CD14-positive monocyte (primary cell): Measurements from ENCODE around the gene PLEKHN1. TPM values are rescaled to one million over a fixed set of nuclear protein-coding genes. Genes with fewer than 3 reads are reported as not detected.
A peak's percentile ranks its signal among the peaks of the same experiment; 100 is the strongest.

Source experiments
- DNase-seq, 3 donors: peaks; one replicate each; pipeline ENCODE4 v3.0.0-alpha.2; 2011 to 2022
- H2AFZ ChIP-seq: 2 replicates; pipeline ENCODE4 v1.6.0; 2012; ENCODE audit warnings: mild to moderate bottlenecking, low read depth, low read length, inconsistent platforms; ENCODE audit not compliant: insufficient read depth, poor library complexity, severe bottlenecking
- H3K27ac ChIP-seq, 2 donors: 1 replicate in 1 of 2; 2 replicates in 1 of 2; pipeline ENCODE4 v1.5.1; 2012 to 2013; ENCODE audit warnings: low read length in 2 of 2, control low read depth in 1 of 2, inconsistent platforms in 1 of 2, low read depth in 1 of 2, mild to moderate bottlenecking in 1 of 2
- H3K27me3 ChIP-seq, 2 donors: one replicate each; pipeline versions ENCODE4 v1.6.0 to v1.6.1; 2011 to 2013; ENCODE audit warnings: low read length in 2 of 2; ENCODE audit not compliant: control insufficient read depth in 2 of 2, insufficient read depth in 2 of 2
- H3K36me3 ChIP-seq, 2 donors: replicated peaks in 1 of 2; 1 replicate in 1 of 2; 2 replicates in 1 of 2; pipeline versions ENCODE4 v1.5.1 to v1.6.1; 2012 to 2013; ENCODE audit warnings: low read length in 2 of 2, control low read depth in 1 of 2, inconsistent platforms in 1 of 2, mild to moderate bottlenecking in 1 of 2; ENCODE audit not compliant: insufficient read depth in 2 of 2, control insufficient read depth in 1 of 2
- H3K4me1 ChIP-seq, 2 donors: 1 replicate in 1 of 2; 2 replicates in 1 of 2; pipeline versions ENCODE4 v1.5.1 to v1.6.1; 2012 to 2013; ENCODE audit warnings: low read length in 2 of 2, control low read depth in 1 of 2, inconsistent platforms in 1 of 2, mild to moderate bottlenecking in 1 of 2, moderate library complexity in 1 of 2; ENCODE audit not compliant: insufficient read depth in 2 of 2, control insufficient read depth in 1 of 2
- H3K4me2 ChIP-seq: replicated peaks from 2 replicates; pipeline ENCODE3; 2012; ENCODE audit warnings: low read length, moderate library complexity, mild to moderate bottlenecking; ENCODE audit not compliant: poor library complexity, severe bottlenecking; ENCODE audit errors: extremely low read depth
- H3K4me3 ChIP-seq, 3 experiments: fragments of 200-600 bp in 1 of 3; sonication (generic) in 1 of 3; replicated peaks in 1 of 3; 1 replicate in 2 of 3; 2 replicates in 1 of 3; pipeline ENCODE4 v1.5.1; 2011 to 2013; ENCODE audit warnings: low read length in 3 of 3, mild to moderate bottlenecking in 3 of 3, control low read depth in 2 of 3, low read depth in 2 of 3, inconsistent platforms in 1 of 3, moderate library complexity in 1 of 3
- H3K79me2 ChIP-seq: 2 replicates; pipeline ENCODE4 v1.6.0; 2012; ENCODE audit warnings: mild to moderate bottlenecking, control low read depth, inconsistent platforms, low read length, moderate library complexity; ENCODE audit not compliant: insufficient read depth
- H3K9ac ChIP-seq: 2 replicates; pipeline ENCODE4 v1.6.0; 2017; ENCODE audit warnings: low read length, mild to moderate bottlenecking; ENCODE audit not compliant: insufficient read depth, poor library complexity, severe bottlenecking
- H3K9me3 ChIP-seq, 2 donors: replicated peaks in 1 of 2; 1 replicate in 1 of 2; 2 replicates in 1 of 2; pipeline versions ENCODE4 v1.5.1 to v1.6.1; 2012 to 2013; ENCODE audit warnings: low read length in 2 of 2, control low read depth in 1 of 2; ENCODE audit not compliant: control insufficient read depth in 1 of 2, insufficient read depth in 1 of 2
- H4K20me1 ChIP-seq: 2 replicates; pipeline ENCODE4 v1.6.0; 2012; ENCODE audit warnings: mild to moderate bottlenecking, low read length, control low read depth, moderate library complexity; ENCODE audit not compliant: insufficient read depth
- H3K27ac Mint-ChIP-seq, 7 donors: one replicate each; pipeline ENCODE4 v1.8.0; 2020; ENCODE audit warnings: mild to moderate bottlenecking in 7 of 7, mixed read lengths in 7 of 7, moderate library complexity in 6 of 7, inconsistent platforms in 2 of 7
- H3K27me3 Mint-ChIP-seq, 3 donors: one replicate each; pipeline ENCODE4 v1.8.0; 2021 to 2022; ENCODE audit warnings: low read depth in 3 of 3, mild to moderate bottlenecking in 3 of 3, mixed read lengths in 3 of 3, moderate library complexity in 3 of 3, inconsistent platforms in 1 of 3
- H3K36me3 Mint-ChIP-seq, 2 donors: one replicate each; pipeline ENCODE4 v1.8.0; 2020; ENCODE audit warnings: mixed read lengths in 2 of 2, inconsistent platforms in 1 of 2, mild to moderate bottlenecking in 1 of 2
- H3K4me1 Mint-ChIP-seq: one replicate; pipeline ENCODE4 v1.8.0; 2020; ENCODE audit warnings: mild to moderate bottlenecking, mixed read lengths
- H3K4me3 Mint-ChIP-seq, 2 donors: one replicate each; pipeline ENCODE4 v1.8.0; 2020; ENCODE audit warnings: mild to moderate bottlenecking in 2 of 2, mixed read lengths in 2 of 2, moderate library complexity in 1 of 2
- H3K9me3 Mint-ChIP-seq, 7 donors: one replicate each; pipeline ENCODE4 v1.8.0; 2020 to 2022; ENCODE audit warnings: mixed read lengths in 7 of 7, mild to moderate bottlenecking in 6 of 7, moderate library complexity in 6 of 7, inconsistent platforms in 2 of 7
- WGBS: methylation state at CpG from one replicate; pipeline ENCODE4 v1.1.5; 2013; ENCODE audit warnings: missing lambda C conversion rate; ENCODE audit not compliant: insufficient coverage; 5-methylcytosine and 5-hydroxymethylcytosine counted together
- intact Hi-C, 2 donors: fragments of 100-400 bp; cut with micrococcal nuclease; formaldehyde crosslinking; loops; one replicate each; pipeline versions ENCODE4 v1.15.0 to v1.15.1; 2023
- polyA plus RNA-seq, 3 donors: library from polyadenylated mRNA; depleted of rRNA in 1 of 3; unstranded in 2 of 3; stranded (reverse) in 1 of 3; fragments of 300-500 nt in 2 of 3; fragments of >200 nt in 1 of 3; fragmentation: Illumina TruSeq in 2 of 3; gene quantifications; 1 replicate in 2 of 3; 2 replicates in 1 of 3; pipeline ENCODE4 v1.2.3, GENCODE V29; 2012 to 2021
- TF ChIP-seq, protein P1 (sequence below): fragments of 200-600 bp; IDR thresholded peaks from one replicate; pipeline ENCODE4 v1.8.0; 2022; ENCODE audit warnings: antibody characterized with exemption, mild to moderate bottlenecking

The PLEKHN1 gene
- polyA plus RNA-seq, 3 donors = 0.21 to 1.5 (median 0.62) TPM

DNA sequence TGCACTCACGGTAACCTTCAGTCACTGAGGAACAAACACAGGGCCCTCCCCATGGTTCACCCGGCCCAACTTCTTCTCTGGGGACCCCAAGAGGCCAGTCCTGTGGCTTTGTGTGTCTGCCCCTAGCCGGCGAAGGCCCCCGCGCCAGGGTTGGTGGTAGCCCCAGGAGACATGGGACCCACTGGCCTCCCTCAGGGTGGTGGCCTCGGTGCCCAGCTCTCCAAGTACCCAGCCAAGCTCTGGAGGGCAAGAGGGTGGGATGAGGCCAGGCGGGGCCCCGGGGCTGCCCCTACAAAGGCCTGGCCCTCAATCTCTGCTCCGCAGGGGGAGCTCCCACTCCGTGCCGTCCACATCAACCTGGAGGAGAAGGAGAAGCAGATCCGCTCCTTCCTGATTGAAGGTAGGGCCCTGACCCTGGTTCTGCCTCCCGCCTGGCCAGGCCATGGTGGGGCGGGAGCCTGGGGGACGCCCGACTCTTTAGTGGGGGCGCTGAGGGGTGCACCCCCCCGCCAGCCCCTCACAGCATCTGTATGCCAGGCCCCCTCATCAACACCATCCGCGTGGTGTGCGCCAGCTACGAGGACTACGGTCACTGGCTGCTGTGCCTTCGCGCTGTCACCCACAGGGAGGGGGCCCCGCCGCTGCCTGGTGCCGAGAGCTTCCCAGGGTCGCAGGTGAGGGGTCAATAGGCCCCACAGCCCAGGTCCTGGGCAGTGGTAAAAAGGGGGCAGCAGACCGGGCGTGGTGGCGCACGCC is 5.6 kb downstream of the PLEKHN1 start:
- peaks cover 0 to 8% of the 10 kb centered on the region in 2 donors for H3K9me3 ChIP-seq
- H3K27me3 ChIP-seq = peaks cover 3 to 45% of the 10 kb centered on the region in 2 donors
- H2AFZ ChIP-seq = no peak overlapping the region
- Mint-ChIP-seq H3K9me3 (peaks cover 0 to 3% (median 0%) of the 10 kb centered on the region in 7 donors), H3K4me1 (peaks cover 6% of the 10 kb centered on the region), H3K27me3 (peaks cover 37 to 70% (median 50%) of the 10 kb centered on the region in 3 donors), H3K27ac (no peak overlapping the region), H3K4me3 (peak overlapping the region in 1 of 2 donors; percentile 39), H3K36me3 (no peaks in the 10 kb centered on the region)
- no peaks in the 10 kb centered on the region for H3K79me2 ChIP-seq
- intact Hi-C loops = no loop called here
- H4K20me1 ChIP-seq = no peaks in the 10 kb centered on the region
- peaks cover 10 to 14% of the 10 kb centered on the region in 2 donors for H3K4me1 ChIP-seq
- H3K36me3 ChIP-seq = no peaks in the 10 kb centered on the region
- no peak overlapping the region for H3K4me3 ChIP-seq
- DNase-seq = no peak
- no peak overlapping the region for H3K27ac ChIP-seq
- WGBS = 85% methylated on average over 26 of the region's 34 CpGs
- H3K9ac ChIP-seq = no peak overlapping the region
- no peak overlapping the region for H3K4me2 ChIP-seq
- TF ChIP-seq, protein P1, sequence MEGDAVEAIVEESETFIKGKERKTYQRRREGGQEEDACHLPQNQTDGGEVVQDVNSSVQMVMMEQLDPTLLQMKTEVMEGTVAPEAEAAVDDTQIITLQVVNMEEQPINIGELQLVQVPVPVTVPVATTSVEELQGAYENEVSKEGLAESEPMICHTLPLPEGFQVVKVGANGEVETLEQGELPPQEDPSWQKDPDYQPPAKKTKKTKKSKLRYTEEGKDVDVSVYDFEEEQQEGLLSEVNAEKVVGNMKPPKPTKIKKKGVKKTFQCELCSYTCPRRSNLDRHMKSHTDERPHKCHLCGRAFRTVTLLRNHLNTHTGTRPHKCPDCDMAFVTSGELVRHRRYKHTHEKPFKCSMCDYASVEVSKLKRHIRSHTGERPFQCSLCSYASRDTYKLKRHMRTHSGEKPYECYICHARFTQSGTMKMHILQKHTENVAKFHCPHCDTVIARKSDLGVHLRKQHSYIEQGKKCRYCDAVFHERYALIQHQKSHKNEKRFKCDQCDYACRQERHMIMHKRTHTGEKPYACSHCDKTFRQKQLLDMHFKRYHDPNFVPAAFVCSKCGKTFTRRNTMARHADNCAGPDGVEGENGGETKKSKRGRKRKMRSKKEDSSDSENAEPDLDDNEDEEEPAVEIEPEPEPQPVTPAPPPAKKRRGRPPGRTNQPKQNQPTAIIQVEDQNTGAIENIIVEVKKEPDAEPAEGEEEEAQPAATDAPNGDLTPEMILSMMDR = no peak

DNA sequence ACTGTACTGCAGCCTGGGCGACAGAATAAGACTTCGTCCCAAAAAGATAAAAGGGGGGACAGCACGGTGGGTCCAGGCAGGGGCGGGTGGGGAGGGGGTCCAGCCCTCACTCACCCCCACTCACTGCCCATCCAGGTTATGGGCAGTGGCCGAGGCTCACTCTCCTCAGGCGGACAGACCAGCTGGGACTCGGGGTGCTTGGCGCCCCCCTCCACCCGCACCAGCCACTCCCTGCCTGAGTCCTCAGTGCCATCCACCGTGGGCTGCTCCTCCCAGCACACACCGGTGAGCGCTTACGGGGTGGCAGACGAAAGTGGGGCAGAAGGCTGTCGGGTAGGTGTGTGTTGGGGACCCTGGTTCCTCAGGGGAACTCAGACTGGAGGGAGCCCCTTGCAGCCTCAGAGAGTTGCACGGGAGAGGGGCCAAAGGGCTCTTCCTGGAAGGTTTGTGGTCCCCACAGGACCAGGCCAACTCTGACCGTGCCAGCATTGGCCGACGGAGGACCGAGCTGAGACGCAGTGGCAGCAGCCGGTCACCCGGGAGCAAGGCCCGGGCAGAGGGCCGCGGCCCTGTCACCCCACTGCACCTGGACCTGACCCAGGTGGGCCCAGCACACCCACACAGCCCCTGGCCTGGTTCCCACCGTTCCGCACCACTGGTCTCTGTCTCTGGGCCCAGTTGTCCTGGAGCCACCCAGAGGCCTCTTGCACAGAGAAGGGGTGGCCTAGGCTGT is 6.6 kb downstream of the PLEKHN1 start:
- peaks cover 5 to 8% of the 10 kb centered on the region in 2 donors for H3K4me1 ChIP-seq
- H4K20me1 ChIP-seq = no peaks in the 10 kb centered on the region
- H3K27me3 ChIP-seq = peaks cover 3 to 37% of the 10 kb centered on the region in 2 donors
- no peak overlapping the region for H3K27ac ChIP-seq
- H3K4me2 ChIP-seq = no peak overlapping the region
- H3K9me3 ChIP-seq = peaks cover 0 to 8% of the 10 kb centered on the region in 2 donors
- H3K4me3 Mint-ChIP-seq = no peak overlapping the region
- WGBS = 92% methylated on average over 27 of the region's 28 CpGs
- H3K9me3 Mint-ChIP-seq = peaks cover 0 to 3% (median 0%) of the 10 kb centered on the region in 7 donors
- DNase-seq = no peak
- no peaks in the 10 kb centered on the region for H3K36me3 Mint-ChIP-seq
- intact Hi-C loops = no loop called here
- H3K4me3 ChIP-seq = no peak overlapping the region
- no peak overlapping the region for H3K27ac Mint-ChIP-seq
- no peak overlapping the region for H3K9ac ChIP-seq
- H2AFZ ChIP-seq = no peak overlapping the region
- peaks cover 3% of the 10 kb centered on the region for H3K4me1 Mint-ChIP-seq
- peaks cover 32 to 62% (median 43%) of the 10 kb centered on the region in 3 donors for H3K27me3 Mint-ChIP-seq
- TF ChIP-seq, protein P1 = no peak
- no peaks in the 10 kb centered on the region for H3K36me3 ChIP-seq
- H3K79me2 ChIP-seq = no peaks in the 10 kb centered on the region
